Measurements from ENCODE around the gene GRIN2C. TPM values are rescaled to one million over a fixed set of nuclear protein-coding genes. Genes with fewer than 3 reads are reported as not detected.

The GRIN2C gene
- total RNA-seq, 1 donor: under 0.01 TPM

GRCh38 chr17:74852237-74853047 is 7.2 kb downstream of the GRIN2C start:
- no peak for TF ChIP-seq CTCF (IDR thresholded peaks at IDR 0.05; ENCODE audit: insufficient read depth, low read length)
- DNase-seq (ENCODE audit: low read depth): no peak
- no peak overlapping the region for H3K4me3 ChIP-seq (ENCODE audit: low read depth, low read length)

GRCh38 chr17:74851612-74852236 is 8.0 kb downstream of the GRIN2C start:
- no peak overlapping the region for H3K4me3 ChIP-seq (ENCODE audit: low read depth, low read length)
- no peak for TF ChIP-seq CTCF (IDR thresholded peaks at IDR 0.05; ENCODE audit: insufficient read depth, low read length)
- DNase-seq (ENCODE audit: low read depth): no peak

GRCh38 chr17:74850914-74851313 is 8.8 kb downstream of the GRIN2C start:
- no peak overlapping the region for H3K4me3 ChIP-seq (ENCODE audit: low read depth, low read length)
- no peak for TF ChIP-seq CTCF (IDR thresholded peaks at IDR 0.05; ENCODE audit: insufficient read depth, low read length)
- DNase-seq (ENCODE audit: low read depth): no peak

- TF ChIP-seq CTCF (IDR thresholded peaks at IDR 0.05; ENCODE audit: insufficient read depth, low read length): no peak
- no peak for DNase-seq (ENCODE audit: low read depth)
- no peak overlapping the region for H3K4me3 ChIP-seq (ENCODE audit: low read depth, low read length)
Measured at GRCh38 chr17:74850310-74850709, 9.4 kb downstream of the GRIN2C start.

- TF ChIP-seq CTCF (IDR thresholded peaks at IDR 0.05; ENCODE audit: insufficient read depth, low read length): no peak
- no peak for DNase-seq (ENCODE audit: low read depth)
- H3K4me3 ChIP-seq (ENCODE audit: low read depth, low read length): no peak overlapping the region
Measured at GRCh38 chr17:74848656-74849399, 10.9 kb downstream of the GRIN2C start.

- no peak overlapping the region for H3K4me3 ChIP-seq (ENCODE audit: low read depth, low read length)
- no peak for TF ChIP-seq CTCF (IDR thresholded peaks at IDR 0.05; ENCODE audit: insufficient read depth, low read length)
Measured at GRCh38 chr17:74846621-74847020, 13.1 kb downstream of the GRIN2C start.

More at GRCh38 chr17:74846621-74847020, 13.1 kb downstream of the GRIN2C start:
- no peak for DNase-seq (ENCODE audit: low read depth)

Measured in fibroblast of the aortic adventitia (primary cell).